ENCODE data around the gene TAL1. TPM values are rescaled to one million over a fixed set of nuclear protein-coding genes. Genes with fewer than 3 reads are reported as not detected.

TAL1 gene
- total RNA-seq, 2 donors from 2014 or later: 1.7 TPM; not detected in 1

GRCh38 chr1:47226121-47226838 is 5.7 kb downstream of the TAL1 start:
- Mint-ChIP-seq H3K4me1 (ENCODE audit: low read depth in 2 of 2) (peaks cover 14 to 21% of the 10 kb centered on the region in 2 donors), H3K27ac (no peak overlapping the region), H3K4me3 (peak overlapping the region; percentile 38), H3K36me3 (no peaks in the 10 kb centered on the region), H3K27me3 (peaks cover 32 to 47% of the 10 kb centered on the region in 2 donors), H3K9me3 (no peaks in the 10 kb centered on the region)
- ATAC-seq (no peak), DNase-seq (ENCODE audit: low spot score) (no peak)

GRCh38 chr1:47225430-47226100 is 6.5 kb downstream of the TAL1 start:
- Mint-ChIP-seq H3K27ac (no peak overlapping the region), H3K9me3 (no peaks in the 10 kb centered on the region), H3K4me1 (ENCODE audit: low read depth in 2 of 2) (peaks cover 10 to 20% of the 10 kb centered on the region in 2 donors), H3K27me3 (peaks cover 37 to 46% of the 10 kb centered on the region in 2 donors), H3K4me3 (peak overlapping the region; percentile 38), H3K36me3 (no peaks in the 10 kb centered on the region)
- ATAC-seq (peak; percentile 29 to 37), DNase-seq (ENCODE audit: low spot score) (no peak)

- DNase-seq (ENCODE audit: low spot score) (no peak), ATAC-seq (no peak)
- H3K4me1 Mint-ChIP-seq (ENCODE audit: low read depth in 2 of 2): peaks cover 3 to 13% of the 10 kb centered on the region in 2 donors
- peaks cover 34 to 45% of the 10 kb centered on the region in 2 donors for H3K27me3 Mint-ChIP-seq
- no peak overlapping the region for H3K27ac Mint-ChIP-seq
- no peak overlapping the region for H3K4me3 Mint-ChIP-seq
- no peaks in the 10 kb centered on the region for H3K36me3 Mint-ChIP-seq
- no peaks in the 10 kb centered on the region for H3K9me3 Mint-ChIP-seq
Observed at GRCh38 chr1:47224676-47225399, 7.2 kb downstream of the TAL1 start.

GRCh38 chr1:47223921-47224675 is 7.9 kb downstream of the TAL1 start:
- H3K4me1 Mint-ChIP-seq (ENCODE audit: low read depth in 2 of 2): peaks cover 0 to 6% of the 10 kb centered on the region in 2 donors
- H3K4me3 Mint-ChIP-seq: no peak overlapping the region
- H3K27me3 Mint-ChIP-seq: peaks cover 27 to 38% of the 10 kb centered on the region in 2 donors
- ATAC-seq (no peak), DNase-seq (ENCODE audit: low spot score) (no peak)
- no peaks in the 10 kb centered on the region for H3K9me3 Mint-ChIP-seq
- H3K27ac Mint-ChIP-seq: no peak overlapping the region
- H3K36me3 Mint-ChIP-seq: no peaks in the 10 kb centered on the region

GRCh38 chr1:47223174-47223920 is 8.7 kb downstream of the TAL1 start:
- no peaks in the 10 kb centered on the region for H3K9me3 Mint-ChIP-seq
- no peak overlapping the region for H3K27ac Mint-ChIP-seq
- no peaks in the 10 kb centered on the region for H3K36me3 Mint-ChIP-seq
- no peak overlapping the region for H3K4me3 Mint-ChIP-seq
- DNase-seq (ENCODE audit: low spot score) (no peak), ATAC-seq (no peak)
- peaks cover 24 to 35% of the 10 kb centered on the region in 2 donors for H3K27me3 Mint-ChIP-seq
- peaks cover 0 to 6% of the 10 kb centered on the region in 2 donors for H3K4me1 Mint-ChIP-seq (ENCODE audit: low read depth in 2 of 2)

GRCh38 chr1:47222476-47222875 is 9.5 kb downstream of the TAL1 start:
- Mint-ChIP-seq H3K27me3 (peaks cover 17 to 26% of the 10 kb centered on the region in 2 donors), H3K9me3 (no peaks in the 10 kb centered on the region), H3K4me1 (ENCODE audit: low read depth in 2 of 2) (peaks cover 0 to 6% of the 10 kb centered on the region in 2 donors), H3K27ac (no peak overlapping the region), H3K36me3 (no peaks in the 10 kb centered on the region), H3K4me3 (no peak overlapping the region)
- ATAC-seq: no peak
- DNase-seq (ENCODE audit: low spot score): no peak

- H3K4me1 Mint-ChIP-seq (ENCODE audit: low read depth in 2 of 2): no peaks in the 10 kb centered on the region
- H3K9me3 Mint-ChIP-seq: no peaks in the 10 kb centered on the region
- peaks cover 9% of the 10 kb centered on the region in 2 donors for H3K27me3 Mint-ChIP-seq
- no peak overlapping the region for H3K27ac Mint-ChIP-seq
- DNase-seq (ENCODE audit: low spot score) (no peak), ATAC-seq (no peak)
- H3K4me3 Mint-ChIP-seq: no peak overlapping the region
- H3K36me3 Mint-ChIP-seq: no peaks in the 10 kb centered on the region
Observed at GRCh38 chr1:47219590-47220220, 12.3 kb downstream of the TAL1 start.

GRCh38 chr1:47219001-47219400 is 13.0 kb downstream of the TAL1 start:
- ATAC-seq: no peak
- no peaks in the 10 kb centered on the region for H3K36me3 Mint-ChIP-seq
- H3K27me3 Mint-ChIP-seq: peaks cover 9% of the 10 kb centered on the region in 2 donors
- no peaks in the 10 kb centered on the region for H3K9me3 Mint-ChIP-seq
- no peaks in the 10 kb centered on the region for H3K4me1 Mint-ChIP-seq (ENCODE audit: low read depth in 2 of 2)
- no peak overlapping the region for H3K27ac Mint-ChIP-seq
- no peak for DNase-seq (ENCODE audit: low spot score)
- no peak overlapping the region for H3K4me3 Mint-ChIP-seq

GRCh38 chr1:47216278-47217059 is 15.6 kb downstream of the TAL1 start:
- Mint-ChIP-seq H3K4me1 (ENCODE audit: low read depth in 2 of 2) (no peaks in the 10 kb centered on the region), H3K27ac (no peak overlapping the region), H3K36me3 (no peaks in the 10 kb centered on the region), H3K9me3 (no peaks in the 10 kb centered on the region), H3K27me3 (peaks cover 9% of the 10 kb centered on the region in 2 donors), H3K4me3 (no peak overlapping the region)
- no peak for ATAC-seq
- DNase-seq (ENCODE audit: low spot score): no peak

- Mint-ChIP-seq H3K4me3 (no peak overlapping the region), H3K36me3 (no peaks in the 10 kb centered on the region), H3K27ac (no peak overlapping the region), H3K4me1 (ENCODE audit: low read depth in 2 of 2) (no peaks in the 10 kb centered on the region), H3K9me3 (no peaks in the 10 kb centered on the region), H3K27me3 (peaks cover 6 to 8% of the 10 kb centered on the region in 2 donors)
- ATAC-seq: no peak
- no peak for DNase-seq (ENCODE audit: low spot score)
Observed at GRCh38 chr1:47215713-47216112, 16.3 kb downstream of the TAL1 start.

- no peak overlapping the region for H3K27ac Mint-ChIP-seq
- ATAC-seq (no peak), DNase-seq (ENCODE audit: low spot score) (no peak)
- H3K4me3 Mint-ChIP-seq: no peak overlapping the region
- no peaks in the 10 kb centered on the region for H3K36me3 Mint-ChIP-seq
- H3K9me3 Mint-ChIP-seq: no peaks in the 10 kb centered on the region
- no peaks in the 10 kb centered on the region for H3K4me1 Mint-ChIP-seq (ENCODE audit: low read depth in 2 of 2)
- H3K27me3 Mint-ChIP-seq: peaks cover 0 to 6% of the 10 kb centered on the region in 2 donors
Observed at GRCh38 chr1:47214549-47214948, 17.5 kb downstream of the TAL1 start.

Measured in natural killer cell treated with Interleukin-12 subunit alpha and Interleukin-12 subunit beta and Interleukin-15 and Interleukin-18, amount 100 ng/mL, for 72 hours (primary cell).